Ovary (tissue), 3 donors: ENCODE data around the gene SLC26A4.

ENCODE experiments used
- EP300 ChIP-seq: sonication (generic); formaldehyde crosslinking; IDR thresholded peaks from one replicate; pipeline ENCODE4 v1.6.1; 2017; ENCODE audit warnings: antibody characterized with exemption
- POLR2A ChIP-seq: fragments of 450-650 bp; IDR thresholded peaks from one replicate; pipeline ENCODE4 v1.6.1; 2017; ENCODE audit warnings: antibody characterized with exemption, mild to moderate bottlenecking, moderate library complexity
- TF ChIP-seq, protein P1 (sequence below), 3 donors: fragments of 450-650 bp in 2 of 3; fragments of 200-600 bp in 1 of 3; IDR thresholded peaks; one replicate each; pipeline versions ENCODE4 v1.5.1 to v1.8.0; 2016 to 2022; ENCODE audit warnings: antibody characterized with exemption in 3 of 3, mild to moderate bottlenecking in 1 of 3
- donor health status: DM: no; HTN: no; CAD: no.

DNA sequence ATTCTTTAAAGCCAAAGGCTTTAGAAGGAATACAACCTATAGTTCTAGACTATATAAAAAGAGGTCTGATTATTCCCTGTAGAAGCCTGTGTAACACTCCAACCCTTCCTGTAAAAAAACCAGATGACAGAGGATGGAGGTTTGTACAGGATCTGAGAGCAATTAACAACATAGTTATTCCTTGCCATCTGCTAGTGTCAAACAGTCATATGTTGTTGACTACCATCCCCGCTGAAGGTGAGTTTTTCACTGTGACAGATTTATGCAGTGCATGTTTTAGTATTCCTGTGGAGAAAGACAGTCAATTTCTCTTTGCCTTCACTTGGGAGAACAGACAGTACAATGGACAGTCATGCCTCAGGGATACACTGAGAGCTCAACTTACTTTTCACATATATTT is 19.0 kb upstream of the SLC26A4 start:
- TF ChIP-seq, protein P1, sequence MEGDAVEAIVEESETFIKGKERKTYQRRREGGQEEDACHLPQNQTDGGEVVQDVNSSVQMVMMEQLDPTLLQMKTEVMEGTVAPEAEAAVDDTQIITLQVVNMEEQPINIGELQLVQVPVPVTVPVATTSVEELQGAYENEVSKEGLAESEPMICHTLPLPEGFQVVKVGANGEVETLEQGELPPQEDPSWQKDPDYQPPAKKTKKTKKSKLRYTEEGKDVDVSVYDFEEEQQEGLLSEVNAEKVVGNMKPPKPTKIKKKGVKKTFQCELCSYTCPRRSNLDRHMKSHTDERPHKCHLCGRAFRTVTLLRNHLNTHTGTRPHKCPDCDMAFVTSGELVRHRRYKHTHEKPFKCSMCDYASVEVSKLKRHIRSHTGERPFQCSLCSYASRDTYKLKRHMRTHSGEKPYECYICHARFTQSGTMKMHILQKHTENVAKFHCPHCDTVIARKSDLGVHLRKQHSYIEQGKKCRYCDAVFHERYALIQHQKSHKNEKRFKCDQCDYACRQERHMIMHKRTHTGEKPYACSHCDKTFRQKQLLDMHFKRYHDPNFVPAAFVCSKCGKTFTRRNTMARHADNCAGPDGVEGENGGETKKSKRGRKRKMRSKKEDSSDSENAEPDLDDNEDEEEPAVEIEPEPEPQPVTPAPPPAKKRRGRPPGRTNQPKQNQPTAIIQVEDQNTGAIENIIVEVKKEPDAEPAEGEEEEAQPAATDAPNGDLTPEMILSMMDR (IDR thresholded peaks at IDR 0.05), result no peak
- TF ChIP-seq POLR2A (no peak), EP300 (no peak)
